ENCODE measurements around the gene ISYNA1. TPM values are rescaled to one million over a fixed set of nuclear protein-coding genes. Genes with fewer than 3 reads are reported as not detected.

ISYNA1 gene
- total and polyA plus RNA-seq, 2 of the 8 experiments (the other 6 are each of a cell fraction or from before 2014, with no cell fraction given) = 207 to 264 TPM

DNA sequence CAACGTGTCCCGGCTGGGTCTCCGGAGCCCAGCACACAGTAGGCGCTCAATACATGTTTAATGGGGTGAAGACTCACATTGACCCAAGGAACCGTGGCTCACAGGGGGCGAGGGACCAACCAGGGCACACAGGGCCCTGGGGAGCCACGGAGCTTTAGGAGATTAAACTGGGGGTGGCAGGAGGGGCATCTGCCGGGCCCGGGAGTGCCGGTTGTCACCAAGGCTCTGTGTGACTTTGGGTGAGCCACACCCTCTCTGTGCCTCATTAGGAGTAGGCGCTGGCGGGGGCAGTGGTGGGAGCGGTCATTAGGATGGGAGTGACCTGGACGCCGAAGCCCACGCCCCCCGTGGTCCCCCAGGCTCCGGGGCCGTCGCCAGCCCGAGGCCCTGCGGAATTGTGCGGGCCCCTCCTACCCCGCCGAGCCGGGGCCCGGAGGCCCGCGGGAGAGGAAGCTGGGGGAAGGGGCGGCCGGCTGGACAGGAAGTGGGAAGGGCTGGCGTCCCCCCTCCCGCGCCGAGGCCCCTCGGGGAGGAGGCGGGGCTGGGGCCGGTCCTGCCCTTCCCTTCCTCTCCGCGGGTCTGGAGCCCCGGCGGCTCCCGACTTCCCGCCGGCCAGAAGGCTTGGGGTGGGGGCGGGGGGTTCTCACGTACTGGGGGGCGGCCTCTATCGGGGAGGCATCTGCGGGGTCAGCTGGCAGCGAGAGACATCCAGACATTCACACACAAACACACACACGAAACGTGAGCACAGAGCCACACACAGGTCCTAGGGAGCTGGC lies 20.5 kb downstream of the ISYNA1 start (continued):
- TF ChIP-seq TAF7 (optimal IDR thresholded peaks at IDR 0.05; ENCODE audit: borderline replicate concordance, low read depth, low read length) (no peak), SUZ12 (IDR thresholded peaks at IDR 0.05; ENCODE audit: low read length) (no peak), SP4 (IDR thresholded peaks at IDR 0.05; ENCODE audit: low read length) (0 out of 2 replicates have a peak, but pooled peaks have one; percentile 31)
